ENCODE results near the gene TMOD4. TPM values are rescaled to one million over a fixed set of nuclear protein-coding genes. Genes with fewer than 3 reads are reported as not detected.
A peak's percentile ranks its signal among the peaks of the same experiment; 100 is the strongest.

TMOD4 gene
- total and polyA plus RNA-seq, 9 of the 15 experiments (the other 6 are each of a cell fraction or from before 2014, with no cell fraction given) = 0.18 to 1.8 (median 1.1) TPM; not detected in 1

DNA sequence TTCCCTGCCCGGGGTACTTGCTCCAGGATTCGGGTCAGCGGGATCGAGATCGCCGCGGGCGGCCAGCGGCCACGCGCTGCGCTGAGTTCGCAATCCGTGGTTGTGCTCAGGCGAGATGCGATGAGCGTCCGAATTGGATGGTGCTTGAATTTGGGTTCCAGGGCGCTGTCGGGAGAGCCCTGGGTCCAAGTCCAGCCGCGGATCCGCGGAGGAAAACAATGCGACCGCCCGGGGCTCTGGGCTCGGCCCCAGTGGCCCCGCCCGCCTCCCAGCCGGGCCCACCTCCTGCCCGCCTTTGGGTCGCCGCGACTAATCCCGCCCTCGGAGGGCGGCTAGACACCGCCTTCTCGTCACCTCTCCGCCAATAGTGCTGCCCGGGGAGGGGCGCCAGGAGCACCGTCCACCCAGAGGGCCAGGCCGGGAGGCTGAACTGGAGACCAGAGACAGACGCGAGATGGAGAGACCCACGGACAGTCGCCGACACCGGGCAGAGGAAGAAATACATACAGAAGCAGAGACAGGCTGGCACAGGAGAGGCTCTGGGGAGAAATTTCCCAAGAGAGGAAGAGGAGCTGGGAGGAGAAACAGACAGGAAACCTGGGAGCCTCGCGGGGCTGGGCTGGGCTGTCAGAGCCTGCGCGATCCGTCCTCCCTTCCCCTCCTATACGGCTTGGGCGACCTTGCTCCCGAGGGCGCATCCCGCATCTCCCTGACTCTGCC, 29.2 kb downstream of the TMOD4 start, which contains the start of gene SEMA6C (continued):
- TF ChIP-seq, protein P1, sequence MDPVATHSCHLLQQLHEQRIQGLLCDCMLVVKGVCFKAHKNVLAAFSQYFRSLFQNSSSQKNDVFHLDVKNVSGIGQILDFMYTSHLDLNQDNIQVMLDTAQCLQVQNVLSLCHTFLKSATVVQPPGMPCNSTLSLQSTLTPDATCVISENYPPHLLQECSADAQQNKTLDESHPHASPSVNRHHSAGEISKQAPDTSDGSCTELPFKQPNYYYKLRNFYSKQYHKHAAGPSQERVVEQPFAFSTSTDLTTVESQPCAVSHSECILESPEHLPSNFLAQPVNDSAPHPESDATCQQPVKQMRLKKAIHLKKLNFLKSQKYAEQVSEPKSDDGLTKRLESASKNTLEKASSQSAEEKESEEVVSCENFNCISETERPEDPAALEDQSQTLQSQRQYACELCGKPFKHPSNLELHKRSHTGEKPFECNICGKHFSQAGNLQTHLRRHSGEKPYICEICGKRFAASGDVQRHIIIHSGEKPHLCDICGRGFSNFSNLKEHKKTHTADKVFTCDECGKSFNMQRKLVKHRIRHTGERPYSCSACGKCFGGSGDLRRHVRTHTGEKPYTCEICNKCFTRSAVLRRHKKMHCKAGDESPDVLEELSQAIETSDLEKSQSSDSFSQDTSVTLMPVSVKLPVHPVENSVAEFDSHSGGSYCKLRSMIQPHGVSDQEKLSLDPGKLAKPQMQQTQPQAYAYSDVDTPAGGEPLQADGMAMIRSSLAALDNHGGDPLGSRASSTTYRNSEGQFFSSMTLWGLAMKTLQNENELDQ (CRISPR knock-in tag; IDR thresholded peaks at IDR 0.05; ENCODE audit: borderline replicate concordance) = no peak
- TF ChIP-seq HSF4 (CRISPR knock-in tag; IDR thresholded peaks at IDR 0.05; ENCODE audit: borderline replicate concordance) = no peak
- no peak; the same call in 1 of the 2 replicates for TF ChIP-seq HCFC1 (IDR thresholded peaks at IDR 0.05; ENCODE audit: low read depth, low read length)
- TF ChIP-seq NCOA1 (IDR thresholded peaks at IDR 0.05; ENCODE audit: low read depth) = no peak
- no peak for TF ChIP-seq MCM2 (IDR thresholded peaks at IDR 0.05; ENCODE audit: low read depth)
- no peak for TF ChIP-seq TRIM28 (IDR thresholded peaks at IDR 0.05)
- TF ChIP-seq ZNF165 (CRISPR knock-in tag; IDR thresholded peaks at IDR 0.05; ENCODE audit: borderline replicate concordance) = no peak
- TF ChIP-seq NR2C1 (IDR thresholded peaks at IDR 0.05) = no peak
- no peak for TF ChIP-seq NR2C1 (tag; IDR thresholded peaks at IDR 0.05)
- no peak for TF ChIP-seq EHMT2 (IDR thresholded peaks at IDR 0.05)
- no peak for TF ChIP-seq ZNF3 (CRISPR knock-in tag; IDR thresholded peaks at IDR 0.05)
- TF ChIP-seq DDX20 (tag; IDR thresholded peaks at IDR 0.05; ENCODE audit: low read depth) = no peak
- no peak for TF ChIP-seq ZNF518B (CRISPR knock-in tag; IDR thresholded peaks at IDR 0.05)
- TF ChIP-seq NCOA4 (IDR thresholded peaks at IDR 0.05; ENCODE audit: partially characterized antibody) = no peak
- no peak for TF ChIP-seq FOXA1 (IDR thresholded peaks at IDR 0.05; ENCODE audit: borderline replicate concordance)
- no peak for TF ChIP-seq RBM25 (IDR thresholded peaks at IDR 0.05; ENCODE audit: low read depth, low read length, severe bottlenecking)
- TF ChIP-seq, protein P2, sequence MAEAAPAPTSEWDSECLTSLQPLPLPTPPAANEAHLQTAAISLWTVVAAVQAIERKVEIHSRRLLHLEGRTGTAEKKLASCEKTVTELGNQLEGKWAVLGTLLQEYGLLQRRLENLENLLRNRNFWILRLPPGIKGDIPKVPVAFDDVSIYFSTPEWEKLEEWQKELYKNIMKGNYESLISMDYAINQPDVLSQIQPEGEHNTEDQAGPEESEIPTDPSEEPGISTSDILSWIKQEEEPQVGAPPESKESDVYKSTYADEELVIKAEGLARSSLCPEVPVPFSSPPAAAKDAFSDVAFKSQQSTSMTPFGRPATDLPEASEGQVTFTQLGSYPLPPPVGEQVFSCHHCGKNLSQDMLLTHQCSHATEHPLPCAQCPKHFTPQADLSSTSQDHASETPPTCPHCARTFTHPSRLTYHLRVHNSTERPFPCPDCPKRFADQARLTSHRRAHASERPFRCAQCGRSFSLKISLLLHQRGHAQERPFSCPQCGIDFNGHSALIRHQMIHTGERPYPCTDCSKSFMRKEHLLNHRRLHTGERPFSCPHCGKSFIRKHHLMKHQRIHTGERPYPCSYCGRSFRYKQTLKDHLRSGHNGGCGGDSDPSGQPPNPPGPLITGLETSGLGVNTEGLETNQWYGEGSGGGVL (CRISPR knock-in tag; IDR thresholded peaks at IDR 0.05) = no peak
- TF ChIP-seq PHB2 (IDR thresholded peaks at IDR 0.05; ENCODE audit: low read depth) = no peak
- no peak for TF ChIP-seq XRCC3 (IDR thresholded peaks at IDR 0.05)
- no peak for TF ChIP-seq KLF16 (IDR thresholded peaks at IDR 0.05)
- TF ChIP-seq RUNX1 (IDR thresholded peaks at IDR 0.05; ENCODE audit: low read depth) = no peak
- TF ChIP-seq ERF (CRISPR knock-in tag; IDR thresholded peaks at IDR 0.05) = 0 out of 2 replicates have a peak, but pooled peaks have one; percentile 23
